Smooth muscle cell (in vitro differentiated cells): ENCODE measurements around the gene DDAH2. TPM values are rescaled to one million over a fixed set of nuclear protein-coding genes. Genes with fewer than 3 reads are reported as not detected.
A peak's percentile ranks its signal among the peaks of the same experiment; 100 is the strongest.

Experiments
- DNase-seq: peaks from one replicate; lab custom pipeline; 2025; ENCODE audit not compliant: unreplicated experiment; lab: John Stamatoyannopoulos, UW
- H2AFZ ChIP-seq: fragments of 200-600 bp; sonication (generic); 2 replicates; pipeline ENCODE4 v1.6.0; 2016; ENCODE audit warnings: antibody characterized with exemption, low read depth, mild to moderate bottlenecking
- H3F3A ChIP-seq: fragments of 200-600 bp; sonication (generic); 2 replicates; pipeline ENCODE4 v1.6.0; 2017; ENCODE audit warnings: antibody characterized with exemption, low read depth
- H3K27ac ChIP-seq: fragments of 200-600 bp; sonication (generic); 2 replicates; pipeline ENCODE4 v1.5.1; 2016; ENCODE audit warnings: low read depth, mild to moderate bottlenecking
- H3K27me3 ChIP-seq: fragments of 200-600 bp; sonication (generic); 2 replicates; pipeline ENCODE4 v1.6.1; 2016; ENCODE audit warnings: low read depth, mild to moderate bottlenecking
- H3K36me3 ChIP-seq: fragments of 200-600 bp; sonication (generic); 2 replicates; pipeline ENCODE4 v1.5.1; 2016; ENCODE audit warnings: low read depth
- H3K4me1 ChIP-seq: fragments of 200-600 bp; sonication (generic); 2 replicates; pipeline ENCODE4 v1.5.1; 2016; ENCODE audit warnings: low read depth
- H3K4me2 ChIP-seq: fragments of 200-600 bp; sonication (generic); 2 replicates; pipeline ENCODE4 v1.6.0; 2016; ENCODE audit warnings: mild to moderate bottlenecking
- H3K4me3 ChIP-seq: fragments of 200-600 bp; sonication (generic); 2 replicates; pipeline ENCODE4 v1.5.1; 2016; ENCODE audit warnings: mild to moderate bottlenecking
- H3K79me2 ChIP-seq: fragments of 200-600 bp; sonication (generic); 2 replicates; pipeline ENCODE4 v1.6.0; 2016; ENCODE audit warnings: low read depth, mild to moderate bottlenecking
- H3K9ac ChIP-seq: fragments of 200-600 bp; sonication (generic); 2 replicates; pipeline ENCODE4 v1.6.0; 2016; ENCODE audit warnings: low read depth
- H3K9me3 ChIP-seq: fragments of 200-600 bp; sonication (generic); replicated peaks from 2 replicates; pipeline ENCODE4 v1.5.1; 2016; ENCODE audit warnings: low read depth
- H4K20me1 ChIP-seq: fragments of 200-600 bp; sonication (generic); 2 replicates; pipeline ENCODE4 v1.6.0; 2016; ENCODE audit warnings: low read depth
- CTCF ChIP-seq: fragments of 200-600 bp; sonication (generic); IDR thresholded peaks from 2 replicates; pipeline ENCODE4 v1.5.1; 2017; ENCODE audit warnings: borderline replicate concordance, mild to moderate bottlenecking, antibody characterized with exemption; ENCODE audit not compliant: insufficient read depth, poor library complexity, severe bottlenecking
- WGBS: methylation state at CpG from one replicate; pipeline ENCODE4 v1.1.7; 2016; ENCODE audit warnings: low lambda C conversion rate; 5-methylcytosine and 5-hydroxymethylcytosine counted together
- polyA plus RNA-seq: library from polyadenylated mRNA; unstranded; fragments of >200 nt; fragmentation: Nextera tagmentation; extraction: Ambion mirVana; gene quantifications from 2 replicates; pipeline ENCODE4 v1.2.1, GENCODE V29; 2016
- total RNA-seq: library from RNA; depleted of rRNA; stranded (reverse); fragments of >200 nt; gene quantifications from 2 replicates; pipeline ENCODE4 v1.2.3, GENCODE V29; 2014

The DDAH2 gene
- total and polyA plus RNA-seq, 2 experiments from 2014 or later, result 104 to 134 TPM

GRCh38 chr6:31686483-31686882 lies 42.6 kb downstream of the DDAH2 start:
- Histone ChIP-seq H3K79me2 (no peaks in the 10 kb centered on the region), H3K27ac (no peak overlapping the region), H3K4me3 (no peak overlapping the region), H3K9ac (no peak overlapping the region), H3K9me3 (no peaks in the 10 kb centered on the region), H4K20me1 (no peaks in the 10 kb centered on the region), H3F3A (no peaks in the 10 kb centered on the region), H3K4me2 (no peak overlapping the region), H3K4me1 (peaks cover 9% of the 10 kb centered on the region), H2AFZ (no peak overlapping the region), H3K27me3 (no peaks in the 10 kb centered on the region), H3K36me3 (no peaks in the 10 kb centered on the region)
- TF ChIP-seq CTCF, result no peak
- 98% methylated on average over 5 of the region's 5 CpGs for WGBS
- DNase-seq, result no peak

- no peaks in the 10 kb centered on the region for H3K27me3 ChIP-seq
- DNase-seq, result no peak
- H3K36me3 ChIP-seq, result no peaks in the 10 kb centered on the region
- H3K4me2 ChIP-seq, result peak overlapping the region; percentile 83
- H3K9ac ChIP-seq, result no peak overlapping the region
- H3K9me3 ChIP-seq, result no peaks in the 10 kb centered on the region
- no peak for TF ChIP-seq CTCF
- H4K20me1 ChIP-seq, result no peaks in the 10 kb centered on the region
- peak overlapping the region; percentile 38 for H3K4me3 ChIP-seq
- peaks cover 14% of the 10 kb centered on the region for H3K4me1 ChIP-seq
- H3K79me2 ChIP-seq, result no peaks in the 10 kb centered on the region
- H3F3A ChIP-seq, result no peaks in the 10 kb centered on the region
- H3K27ac ChIP-seq, result no peak overlapping the region
- no peak overlapping the region for H2AFZ ChIP-seq
- 77% methylated on average over 13 of the region's 13 CpGs for WGBS
Measured at GRCh38 chr6:31683591-31683990, 45.5 kb downstream of the DDAH2 start.

GRCh38 chr6:31681135-31681671 lies 47.9 kb downstream of the DDAH2 start:
- no peak for TF ChIP-seq CTCF
- H3K4me2 ChIP-seq, result peak overlapping the region; percentile 100
- no peaks in the 10 kb centered on the region for H3K27me3 ChIP-seq
- H3F3A ChIP-seq, result no peaks in the 10 kb centered on the region
- H3K9me3 ChIP-seq, result no peaks in the 10 kb centered on the region
- peak overlapping the region; percentile 60 for H3K4me3 ChIP-seq
- H3K36me3 ChIP-seq, result no peaks in the 10 kb centered on the region
- H3K79me2 ChIP-seq, result no peaks in the 10 kb centered on the region
- peaks cover 14% of the 10 kb centered on the region for H3K4me1 ChIP-seq
- peak overlapping the region; percentile 70 for H2AFZ ChIP-seq
- peak overlapping the region; percentile 28 for H3K9ac ChIP-seq
- no peak for DNase-seq
- no peaks in the 10 kb centered on the region for H4K20me1 ChIP-seq
- 2% methylated on average over 40 of the region's 40 CpGs for WGBS
- no peak overlapping the region for H3K27ac ChIP-seq
